GM12878 (cell line): ENCODE data around the gene COL15A1. TPM values are rescaled to one million over a fixed set of nuclear protein-coding genes. Genes with fewer than 3 reads are reported as not detected.

Source experiments
- ATAC-seq: fragments of 200-7000 bp; cut with Tn5 transposase; 3 replicates; pipeline ENCODE4 v1.9.1; 2020; ENCODE audit warnings: mild to moderate bottlenecking, moderate library complexity
- BruUV-seq: library from RNA; stranded (reverse); fragments of 400-500 nt; replicated peaks from 2 replicates; lab custom pipeline; 2021; lab: Mats Ljungman, UMichigan
- CTCF ChIA-PET: fragments of 300-600 bp; sonication (Branson Sonifier 250); formaldehyde crosslinking; extraction: SDS; loops from one replicate; lab custom pipeline; 2021; ENCODE audit warnings: inconsistent platforms; lab: Yijun Ruan, JAX
- POLR2A ChIA-PET: fragments of 350-600 bp; formaldehyde crosslinking; extraction: SDS; loops from one replicate; lab custom pipeline; 2021; ENCODE audit warnings: inconsistent platforms; lab: Charles Lee
- RAD21 ChIA-PET: fragments of 300-600 bp; sonication (Branson Sonifier 250); formaldehyde crosslinking; loops from one replicate; lab custom pipeline; 2023; ENCODE audit warnings: antibody characterized with exemption; ENCODE audit not compliant: unreplicated experiment; lab: Charles Lee
- SMC1A ChIA-PET: fragments of 300-600 bp; sonication (Branson Sonifier 250); formaldehyde crosslinking; loops from one replicate; lab custom pipeline; 2023; ENCODE audit not compliant: unreplicated experiment, uncharacterized antibody; lab: Charles Lee
- DNase-seq: peaks from one replicate; pipeline ENCODE4 v3.0.0-alpha.2; 2011; ENCODE audit warnings: low read depth, low spot score
- FAIRE-seq: peaks from 3 replicates; lab custom pipeline; 2011; peaks lifted over from hg19 to GRCh38; lab: Jason Lieb, UNC
- H2AFZ ChIP-seq: 2 replicates; pipeline ENCODE4 v1.6.0; 2011; ENCODE audit warnings: low read depth, low read length, control low read depth; ENCODE audit not compliant: control insufficient read depth
- H3K27ac ChIP-seq: 2 replicates; pipeline ENCODE4 v1.5.1; 2011; ENCODE audit warnings: control low read depth; ENCODE audit not compliant: control insufficient read depth, insufficient read depth
- H3K27me3 ChIP-seq, 2 experiments: replicated peaks in 1 of 2; 2 replicates each; pipeline versions ENCODE4 v1.6.0 to v1.6.1; 2011; ENCODE audit warnings: low read length in 1 of 2; ENCODE audit not compliant: control insufficient read depth in 2 of 2, insufficient read depth in 2 of 2
- H3K36me3 ChIP-seq, 2 experiments: 2 replicates each; pipeline ENCODE4 v1.5.1; 2011; ENCODE audit warnings: low read length in 1 of 2; ENCODE audit not compliant: control insufficient read depth in 2 of 2, insufficient read depth in 2 of 2
- H3K4me1 ChIP-seq: 2 replicates; pipeline ENCODE4 v1.6.1; 2011; ENCODE audit warnings: mild to moderate bottlenecking, low read length, moderate library complexity, mixed read lengths; ENCODE audit not compliant: control insufficient read depth, insufficient read depth
- H3K4me2 ChIP-seq: 2 replicates; pipeline ENCODE4 v1.6.0; 2011; ENCODE audit warnings: control low read depth; ENCODE audit not compliant: control insufficient read depth, insufficient read depth
- H3K4me3 ChIP-seq: fragments of 200-600 bp; sonication (generic); 2 replicates; pipeline ENCODE4 v1.5.1; 2016
- H3K79me2 ChIP-seq: 2 replicates; pipeline ENCODE4 v1.6.0; 2011; ENCODE audit warnings: low read length; ENCODE audit not compliant: control insufficient read depth, insufficient read depth
- H3K9ac ChIP-seq: 2 replicates; pipeline ENCODE4 v1.8.0; 2011; ENCODE audit warnings: low read length, control low read depth, mixed read lengths; ENCODE audit not compliant: control insufficient read depth, insufficient read depth
- H3K9me3 ChIP-seq: replicated peaks from 3 replicates; pipeline ENCODE4 v1.5.1; 2011; ENCODE audit warnings: mild to moderate bottlenecking, low read length; ENCODE audit not compliant: control insufficient read depth, insufficient read depth
- H4K20me1 ChIP-seq: 2 replicates; pipeline ENCODE4 v1.6.0; 2011; ENCODE audit not compliant: control insufficient read depth, insufficient read depth
- ASH2L ChIP-seq: fragments of 300-600, 200-600 bp; sonication (generic); IDR thresholded peaks from 2 replicates; pipeline ENCODE4 v1.6.1; 2017; ENCODE audit warnings: low read depth, mild to moderate bottlenecking, borderline replicate concordance
- CHD1 ChIP-seq: IDR thresholded peaks from 2 replicates; pipeline ENCODE4 v1.6.1; 2012; ENCODE audit warnings: low read depth, low read length, improper control_type of control experiment
- E2F4 ChIP-seq: IDR thresholded peaks from 2 replicates; pipeline ENCODE4 v1.6.1; 2012; ENCODE audit warnings: low read depth, low read length, improper control_type of control experiment
- E2F8 ChIP-seq: fragments of 450-650 bp; IDR thresholded peaks from 2 replicates; pipeline ENCODE4 v1.6.1; 2018; ENCODE audit warnings: mild to moderate bottlenecking, low read depth, moderate library complexity; ENCODE audit not compliant: partially characterized antibody
- EP300 ChIP-seq, 2 experiments: fragments of 150-350 bp in 1 of 2; IDR thresholded peaks; 2 replicates each; pipeline ENCODE4 v1.6.1; 2011 to 2012; ENCODE audit warnings: low read depth in 2 of 2, low read length in 2 of 2, borderline replicate concordance in 1 of 2, improper control_type of control experiment in 1 of 2, inconsistent platforms in 1 of 2; ENCODE audit not compliant: control insufficient read depth in 1 of 2
- HDAC2 ChIP-seq: fragments of 200-600 bp; sonication (generic); IDR thresholded peaks from 2 replicates; pipeline ENCODE4 v1.6.1; 2017
- KLF5 ChIP-seq: fragments of 450-650 bp; IDR thresholded peaks from 2 replicates; pipeline ENCODE4 v1.6.1; 2014; ENCODE audit warnings: mild to moderate bottlenecking; ENCODE audit not compliant: partially characterized antibody
- MXI1 ChIP-seq: fragments of 150-350 bp; IDR thresholded peaks from 2 replicates; pipeline ENCODE4 v1.6.1; 2011; ENCODE audit warnings: low read depth, mild to moderate bottlenecking, inconsistent platforms, low read length, improper control_type of control experiment
- NFYB ChIP-seq: IDR thresholded peaks from 2 replicates; pipeline ENCODE4 v1.6.1; 2011; ENCODE audit warnings: low read depth, mild to moderate bottlenecking, low read length, improper control_type of control experiment, moderate library complexity; ENCODE audit not compliant: insufficient read depth
- PAX8 ChIP-seq: fragments of 450-650 bp; IDR thresholded peaks from 2 replicates; pipeline ENCODE4 v1.6.1; 2017; ENCODE audit warnings: mild to moderate bottlenecking, moderate library complexity
- RB1 ChIP-seq: fragments of 450-650 bp; formaldehyde crosslinking; IDR thresholded peaks from 2 replicates; pipeline ENCODE4 v1.6.1; 2017; ENCODE audit warnings: mild to moderate bottlenecking, borderline replicate concordance
- RELB ChIP-seq: fragments of 450-650 bp; IDR thresholded peaks from 2 replicates; pipeline ENCODE4 v1.6.1; 2017; ENCODE audit warnings: low read depth, mild to moderate bottlenecking, moderate library complexity
- SRF ChIP-seq, 2 experiments: IDR thresholded peaks; 2 replicates each; pipeline ENCODE4 v1.6.1; 2011; ENCODE audit warnings: low read depth in 2 of 2, low read length in 2 of 2, mild to moderate bottlenecking in 1 of 2, moderate library complexity in 1 of 2
- WGBS: methylation state at CpG from one replicate; pipeline ENCODE4 v1.1.6; 2016; ENCODE audit warnings: low lambda C conversion rate; ENCODE audit not compliant: insufficient replicate concordance, insufficient coverage; ENCODE audit errors: missing lambda C conversion rate; 5-methylcytosine and 5-hydroxymethylcytosine counted together
- in situ Hi-C: fragments of 300-500 bp; cut with MboI; formaldehyde crosslinking; loops from 9 replicates; pipeline ENCODE4 v1.14.3; 2018; ENCODE audit warnings: mixed read lengths
- intact Hi-C: fragments of 100-400 bp; cut with micrococcal nuclease; formaldehyde crosslinking; loops from one replicate; pipeline ENCODE4 v1.14.2; 2022; ENCODE audit not compliant: unreplicated experiment
- polyA plus RNA-seq, 11 experiments: library from polyadenylated mRNA; depleted of rRNA in 4 of 11; unstranded in 6 of 11; stranded (reverse) in 5 of 11; fragments of >200 nt; fragmentation: Nextera tagmentation in 4 of 11; fragmentation: Illumina TruSeq in 1 of 11; extraction: Ambion mirVana in 4 of 11; extraction: Trizol in 1 of 11; gene quantifications; 1 replicate in 1 of 11; 2 replicates in 10 of 11; pipeline versions ENCODE4 v1.2.1 to v1.2.3, GENCODE V29; 2011 to 2016; ENCODE audit warnings: inconsistent platforms in 2 of 11, missing spikeins in 2 of 11, low read depth in 1 of 11
- total RNA-seq, 4 experiments: library from RNA; depleted of rRNA in 3 of 4; stranded (reverse); fragments of >200 nt in 3 of 4; fragmentation: Illumina TruSeq in 1 of 4; extraction: Trizol in 1 of 4; gene quantifications; 2 replicates each; pipeline versions ENCODE4 v1.2.1 to v1.2.3, GENCODE V29; 2013 to 2021

The COL15A1 gene
- total and polyA plus RNA-seq, 10 of the 15 experiments (the other 5 are each of a cell fraction or from before 2014, with no cell fraction given): 0.01 to 0.28 (median 0.06) TPM; not detected in 2

GRCh38 chr9:98986866-98987651 lies 43.4 kb downstream of the COL15A1 start:
- Histone ChIP-seq H3K4me3 (no peak overlapping the region), H3K36me3 (no peaks in the 10 kb centered on the region), H3K4me1 (no peaks in the 10 kb centered on the region), H3K4me2 (no peak overlapping the region), H3K9ac (no peak overlapping the region), H4K20me1 (no peaks in the 10 kb centered on the region), H3K27me3 (no peaks in the 10 kb centered on the region), H3K79me2 (no peaks in the 10 kb centered on the region), H2AFZ (no peak overlapping the region), H3K27ac (no peak overlapping the region), H3K9me3 (no peaks in the 10 kb centered on the region; the same call in 2 of the 3 replicates)
- WGBS: 44% methylated on average over 18 of the region's 18 CpGs
- intact Hi-C loops: no loop called here
- DNase-seq (no peak), ATAC-seq (no peak), FAIRE-seq (no peak)
- TF ChIP-seq MXI1 (no peak), E2F4 (no peak), EP300 (IDR thresholded peaks at IDR 0.05; ENCODE audit: borderline replicate concordance in 1 of 2, control insufficient read depth in 1 of 2, low read depth in 2 of 2, low read length in 2 of 2) (no peak), RB1 (no peak), E2F8 (no peak), RELB (no peak), PAX8 (no peak), KLF5 (no peak), HDAC2 (no peak), SRF (IDR thresholded peaks at IDR 0.05; ENCODE audit: low read depth in 2 of 2, low read length in 2 of 2) (no peak), NFYB (no peak), ASH2L (no peak), CHD1 (no peak)
- CTCF ChIA-PET: interaction anchor here (0.7 to 2.2 kb wide), 6 partner anchors 9 to 155 kb away, joined by 3 to 9 read pairs (median 4); no protein-coding TSS in a partner anchor
- SMC1A ChIA-PET: interaction anchor here (0.7 to 2.5 kb wide), 4 partner anchors 11 to 142 kb away, joined by 3 to 14 read pairs (median 4); no protein-coding TSS in a partner anchor
- POLR2A ChIA-PET: no interaction called here
- RAD21 ChIA-PET: interaction anchor here (0.9 to 1.5 kb wide), 3 partner anchors 9 to 12 kb away, joined by 3 to 4 read pairs (median 3); no protein-coding TSS in a partner anchor
- no TSS peak for BruUV-seq
- in situ Hi-C loops: no loop called here
